H9 (cell line): ENCODE data around the gene TUFT1. TPM values are rescaled to one million over a fixed set of nuclear protein-coding genes. Genes with fewer than 3 reads are reported as not detected.

Experiments used
- DNase-seq: peaks from one replicate; pipeline ENCODE4 v3.0.0-alpha.2; 2017
- H2AFZ ChIP-seq: one replicate; pipeline ENCODE4 v1.6.1; 2013; ENCODE audit warnings: mild to moderate bottlenecking, low read length, control low read depth, moderate library complexity
- H2AK5ac ChIP-seq: 2 replicates; pipeline ENCODE4 v1.6.1; 2013; ENCODE audit warnings: low read length, control low read depth, mixed read lengths; ENCODE audit not compliant: insufficient read length
- H2BK120ac ChIP-seq: one replicate; pipeline ENCODE4 v1.6.1; 2013; ENCODE audit warnings: low read depth, mild to moderate bottlenecking, low read length, control low read depth, inconsistent platforms; ENCODE audit not compliant: poor library complexity, severe bottlenecking
- H2BK12ac ChIP-seq: 2 replicates; pipeline ENCODE4 v1.6.1; 2013; ENCODE audit warnings: low read length, control low read depth, mixed read lengths, low read depth; ENCODE audit not compliant: insufficient read length
- H2BK15ac ChIP-seq: 2 replicates; pipeline ENCODE4 v1.6.1; 2013; ENCODE audit warnings: low read depth, low read length, control low read depth
- H2BK20ac ChIP-seq: one replicate; pipeline ENCODE4 v1.6.1; 2013; ENCODE audit warnings: low read depth, mild to moderate bottlenecking, low read length, control low read depth, inconsistent platforms; ENCODE audit not compliant: poor library complexity, severe bottlenecking
- H2BK5ac ChIP-seq: 2 replicates; pipeline ENCODE4 v1.6.1; 2013; ENCODE audit warnings: low read length, control low read depth, mixed read lengths; ENCODE audit not compliant: insufficient read length
- H3K14ac ChIP-seq: 2 replicates; pipeline ENCODE4 v1.6.1; 2013; ENCODE audit warnings: low read length, control low read depth; ENCODE audit not compliant: insufficient read depth
- H3K18ac ChIP-seq: 2 replicates; pipeline ENCODE4 v1.6.1; 2013; ENCODE audit warnings: low read depth, mild to moderate bottlenecking, mixed read lengths, low read length, control low read depth; ENCODE audit not compliant: insufficient read length
- H3K23ac ChIP-seq: 2 replicates; pipeline ENCODE4 v1.6.1; 2013; ENCODE audit warnings: low read length, control low read depth, mixed read lengths, low read depth; ENCODE audit not compliant: insufficient read length
- H3K23me2 ChIP-seq: 2 replicates; pipeline ENCODE4 v1.6.1; 2013; ENCODE audit warnings: low read depth, mild to moderate bottlenecking, mixed read lengths, low read length, control low read depth; ENCODE audit not compliant: insufficient read length, poor library complexity, severe bottlenecking
- H3K27ac ChIP-seq: 2 replicates; pipeline ENCODE4 v1.5.1; 2013; ENCODE audit warnings: low read length, control low read depth, mixed read lengths, low read depth; ENCODE audit not compliant: insufficient read length
- H3K27me3 ChIP-seq: 2 replicates; pipeline ENCODE4 v1.6.1; 2013; ENCODE audit warnings: low read length, control low read depth, inconsistent platforms; ENCODE audit not compliant: insufficient read depth
- H3K4ac ChIP-seq: 2 replicates; pipeline ENCODE4 v1.6.1; 2013; ENCODE audit warnings: low read depth, mild to moderate bottlenecking, control low read depth, inconsistent platforms, low read length, moderate library complexity
- H3K4me1 ChIP-seq: 2 replicates; pipeline ENCODE4 v1.6.1; 2013; ENCODE audit warnings: low read length, control low read depth, inconsistent platforms; ENCODE audit not compliant: insufficient read depth
- H3K4me2 ChIP-seq: 2 replicates; pipeline ENCODE4 v1.6.1; 2013; ENCODE audit warnings: low read length, control low read depth, mixed read lengths; ENCODE audit not compliant: insufficient read length, insufficient read depth
- H3K56ac ChIP-seq: 2 replicates; pipeline ENCODE4 v1.6.1; 2013; ENCODE audit warnings: low read depth, mild to moderate bottlenecking, mixed read lengths, low read length, control low read depth; ENCODE audit not compliant: insufficient read length
- H3K79me1 ChIP-seq: 2 replicates; pipeline ENCODE4 v1.6.1; 2013; ENCODE audit warnings: low read depth, mild to moderate bottlenecking, moderate library complexity, low read length, control low read depth, inconsistent platforms; ENCODE audit not compliant: insufficient read depth, poor library complexity, severe bottlenecking
- H3K79me2 ChIP-seq: 2 replicates; pipeline ENCODE4 v1.6.1; 2013; ENCODE audit warnings: low read length, control low read depth, inconsistent platforms; ENCODE audit not compliant: insufficient read depth
- H3K9ac ChIP-seq: 2 replicates; pipeline ENCODE4 v1.6.1; 2013; ENCODE audit warnings: low read length, control low read depth, mixed read lengths; ENCODE audit not compliant: insufficient read length; ENCODE audit errors: extremely low read depth
- H3K9me3 ChIP-seq: one replicate; pipeline ENCODE4 v1.6.1; 2013; ENCODE audit warnings: low read depth, low read length, inconsistent platforms; ENCODE audit not compliant: control insufficient read depth
- H3T11ph ChIP-seq: one replicate; pipeline ENCODE4 v1.6.1; 2013; ENCODE audit warnings: mild to moderate bottlenecking, low read length, control low read depth, inconsistent platforms
- H4K20me1 ChIP-seq: one replicate; pipeline ENCODE4 v1.6.1; 2013; ENCODE audit not compliant: control insufficient read depth, insufficient read length, insufficient read depth
- H4K5ac ChIP-seq: 2 replicates; pipeline ENCODE4 v1.6.1; 2013; ENCODE audit warnings: low read depth, mild to moderate bottlenecking, mixed read lengths, low read length, control low read depth; ENCODE audit not compliant: insufficient read length
- H4K8ac ChIP-seq: replicated peaks from 2 replicates; pipeline ENCODE4 v1.6.1; 2013; ENCODE audit warnings: low read length, control low read depth, mixed read lengths, low read depth; ENCODE audit not compliant: insufficient read length
- H4K91ac ChIP-seq: 2 replicates; pipeline ENCODE4 v1.6.1; 2013; ENCODE audit warnings: low read depth, mild to moderate bottlenecking, moderate library complexity, mixed read lengths, low read length, control low read depth; ENCODE audit not compliant: insufficient read length
- H3K27ac Mint-ChIP-seq, 3 experiments: 2 replicates in 2 of 3; 3 replicates in 1 of 3; pipeline ENCODE4 v1.8.0; 2020 to 2021; ENCODE audit warnings: mixed read lengths in 3 of 3, mild to moderate bottlenecking in 1 of 3, moderate library complexity in 1 of 3
- H3K27me3 Mint-ChIP-seq: 2 replicates; pipeline ENCODE4 v1.8.0; 2021; ENCODE audit warnings: low read depth, mild to moderate bottlenecking, moderate library complexity, mixed read lengths
- H3K36me3 Mint-ChIP-seq, 3 experiments: 2 replicates in 2 of 3; 3 replicates in 1 of 3; pipeline ENCODE4 v1.8.0; 2020 to 2021; ENCODE audit warnings: low read depth in 3 of 3, mixed read lengths in 3 of 3; ENCODE audit not compliant: insufficient read depth in 1 of 3
- H3K4me1 Mint-ChIP-seq, 2 experiments: 2 replicates each; pipeline ENCODE4 v1.8.0; 2020; ENCODE audit warnings: mixed read lengths in 2 of 2
- H3K4me3 Mint-ChIP-seq, 2 experiments: 2 replicates in 1 of 2; 3 replicates in 1 of 2; pipeline ENCODE4 v1.8.0; 2020 to 2021; ENCODE audit warnings: mild to moderate bottlenecking in 2 of 2, mixed read lengths in 2 of 2, moderate library complexity in 1 of 2
- H3K9me3 Mint-ChIP-seq, 2 experiments: 2 replicates in 1 of 2; 3 replicates in 1 of 2; pipeline ENCODE4 v1.8.0; 2020; ENCODE audit warnings: mild to moderate bottlenecking in 2 of 2, mixed read lengths in 2 of 2, moderate library complexity in 1 of 2
- CTCF ChIP-seq: fragments of 200-600 bp; sonication (generic); conservative IDR thresholded peaks from 3 replicates; pipeline ENCODE4 v1.8.0; 2021; ENCODE audit warnings: antibody characterized with exemption, mild to moderate bottlenecking
- WGBS: extraction: QIAGEN DNeasy Blood & Tissue Kit; methylation state at CpG from one replicate; pipeline ENCODE4 v1.1.7; 2013; ENCODE audit warnings: missing lambda C conversion rate, low lambda C conversion rate, mixed read lengths; ENCODE audit not compliant: insufficient read length; ENCODE audit errors: extremely low coverage; 5-methylcytosine and 5-hydroxymethylcytosine counted together
- total RNA-seq: library from RNA; stranded (reverse); gene quantifications from 2 replicates; pipeline ENCODE4 v1.2.1, GENCODE V29; 2021

Gene TUFT1
- total RNA-seq, 1 experiment from 2014 or later = 6.2 TPM

DNA sequence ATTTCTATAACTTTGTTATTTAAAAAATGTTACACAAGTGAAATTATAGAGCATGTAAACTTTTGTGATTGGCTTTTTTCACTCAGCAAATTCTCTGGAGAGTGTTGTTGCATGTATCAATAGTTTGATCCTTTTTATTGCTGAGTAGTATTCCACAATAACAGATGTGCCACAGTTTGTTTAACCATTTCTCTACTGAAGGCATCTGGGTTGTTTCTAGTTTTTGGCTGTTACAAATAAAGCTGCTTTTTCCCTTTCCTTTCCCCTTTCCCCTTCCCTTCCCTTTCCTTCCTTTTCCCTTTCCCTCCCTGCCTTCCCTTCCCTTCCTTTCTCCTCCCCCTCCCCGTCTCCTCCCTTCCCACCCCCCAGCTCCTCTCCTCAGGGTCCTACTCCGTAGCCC lies 15.9 kb downstream of the TUFT1 start:
- Histone ChIP-seq H4K20me1 (no peaks in the 10 kb centered on the region), H3K4me2 (no peak overlapping the region), H3K14ac (no peak overlapping the region), H3K79me2 (no peaks in the 10 kb centered on the region; the same call in 1 of the 2 replicates), H2BK5ac (no peak overlapping the region), H3K79me1 (peaks cover 4% of the 10 kb centered on the region), H3T11ph (no peak overlapping the region), H3K27me3 (no peaks in the 10 kb centered on the region), H3K9ac (no peak overlapping the region), H4K91ac (no peak overlapping the region), H2AFZ (no peak overlapping the region), H2BK12ac (no peak overlapping the region), H3K23ac (no peak overlapping the region), H3K23me2 (no peaks in the 10 kb centered on the region), H3K4me1 (no peaks in the 10 kb centered on the region), H3K9me3 (no peaks in the 10 kb centered on the region), H3K4ac (no peak overlapping the region), H3K18ac (no peak overlapping the region), H2AK5ac (no peak overlapping the region), H2BK15ac (no peak overlapping the region), H2BK120ac (no peak overlapping the region), H3K27ac (no peak overlapping the region), H4K5ac (no peak overlapping the region), H2BK20ac (no peak overlapping the region), H4K8ac (no peak overlapping the region), H3K56ac (no peak overlapping the region)
- Mint-ChIP-seq H3K36me3 (peaks cover 0 to 9% (median 3%) of the 10 kb centered on the region in 3 experiments; a peak in 2 of 7 replicates), H3K9me3 (peaks cover 0 to 3% of the 10 kb centered on the region in 2 experiments; a peak in 1 of 5 replicates), H3K27me3 (no peaks in the 10 kb centered on the region), H3K4me1 (peaks cover 2 to 4% of the 10 kb centered on the region in 2 experiments; a peak in 2 of 4 replicates), H3K4me3 (no peak overlapping the region), H3K27ac (no peak overlapping the region)
- no peak for TF ChIP-seq CTCF
- no peak for DNase-seq
- WGBS = no CpG with 5 or more reads among the region's 2 CpGs
